Measurements from ENCODE around the gene SCN2B.
A peak's percentile ranks its signal among the peaks of the same experiment; 100 is the strongest.

The SCN2B gene, protein sequence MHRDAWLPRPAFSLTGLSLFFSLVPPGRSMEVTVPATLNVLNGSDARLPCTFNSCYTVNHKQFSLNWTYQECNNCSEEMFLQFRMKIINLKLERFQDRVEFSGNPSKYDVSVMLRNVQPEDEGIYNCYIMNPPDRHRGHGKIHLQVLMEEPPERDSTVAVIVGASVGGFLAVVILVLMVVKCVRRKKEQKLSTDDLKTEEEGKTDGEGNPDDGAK

DNA sequence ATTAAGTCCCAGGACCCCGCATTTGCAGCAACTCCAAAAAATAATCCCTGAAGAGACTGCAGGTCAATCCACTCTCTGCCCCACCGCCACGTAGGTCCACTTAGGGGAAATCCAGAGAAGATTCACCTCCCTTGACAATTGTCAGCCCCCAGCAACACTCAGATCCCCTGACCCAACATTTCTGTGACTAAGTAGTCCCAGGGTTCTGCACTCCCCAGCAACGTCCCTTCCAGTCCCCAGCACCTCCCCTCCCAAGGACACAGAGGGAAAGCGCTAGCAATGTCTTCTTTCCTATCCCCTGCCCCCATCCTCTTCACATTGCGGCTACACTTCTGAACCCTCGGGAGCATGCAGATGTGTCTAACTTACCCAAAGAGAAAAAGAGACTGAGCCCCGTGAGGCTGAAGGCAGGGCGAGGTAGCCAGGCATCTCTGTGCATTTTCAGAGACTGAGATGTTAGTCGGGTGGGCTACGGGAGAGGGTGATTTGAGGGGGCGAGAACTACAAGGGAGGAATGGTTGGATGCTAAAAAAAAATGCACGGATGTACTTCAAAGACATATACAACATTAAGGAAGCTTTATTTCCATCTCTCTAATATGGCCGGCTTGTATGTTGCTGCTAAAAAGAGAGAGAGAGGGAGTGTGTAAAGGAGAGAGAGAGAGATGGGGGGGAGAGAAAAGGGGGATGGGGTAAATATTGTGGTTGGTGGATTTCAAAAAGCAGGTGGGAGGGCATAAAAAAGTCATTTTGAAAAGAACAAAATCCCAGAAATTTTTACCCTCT lies at the start of gene SCN2B:
Gene SCN2B (minus strand): TSS at position 647 of the 785 bp plus-strand sequence. CDS start 208 bp downstream, at position 439.
- DNase-seq (ENCODE audit: low read depth in 3 of 3): no peak

DNA sequence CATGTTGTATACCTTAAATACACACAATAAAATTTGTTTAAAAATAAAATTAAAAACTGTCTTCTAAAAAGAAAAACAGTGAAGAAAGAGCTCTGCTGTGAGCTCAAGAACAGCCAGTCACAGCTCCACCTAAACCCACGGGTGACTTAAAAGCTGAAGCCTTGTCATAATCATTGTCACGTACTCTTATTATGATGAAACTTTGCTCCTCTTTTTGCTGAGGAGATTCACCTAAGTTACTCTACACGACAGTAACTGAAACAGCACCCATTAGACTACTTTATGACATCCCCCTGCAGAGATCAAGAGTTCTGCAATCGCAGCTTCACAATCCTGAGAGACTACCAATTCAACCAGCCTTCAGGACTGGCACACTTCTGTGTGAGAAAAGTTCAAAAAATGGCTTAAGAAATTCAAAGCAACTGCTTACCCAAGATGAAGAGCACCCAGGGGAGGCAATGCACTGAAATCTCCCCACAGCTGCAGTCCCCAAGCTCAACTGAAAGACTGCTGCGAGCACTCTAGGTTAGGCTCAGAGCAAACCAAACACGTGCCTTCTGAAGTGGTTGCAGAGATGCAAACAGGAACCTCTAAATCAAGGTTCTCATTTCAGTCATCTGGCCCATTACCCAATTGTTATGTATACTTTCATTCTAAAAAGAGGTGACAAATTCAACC lies 48.2 kb upstream of the SCN2B start, which contains the start of gene JAML:
Gene JAML (minus strand): TSS at position 501 of the 678 bp plus-strand sequence. CDS start 10,145 bp downstream, outside the sequence.
- peak; percentile 33 to 58 (median 54) for DNase-seq (ENCODE audit: low read depth in 3 of 3)

DNA sequence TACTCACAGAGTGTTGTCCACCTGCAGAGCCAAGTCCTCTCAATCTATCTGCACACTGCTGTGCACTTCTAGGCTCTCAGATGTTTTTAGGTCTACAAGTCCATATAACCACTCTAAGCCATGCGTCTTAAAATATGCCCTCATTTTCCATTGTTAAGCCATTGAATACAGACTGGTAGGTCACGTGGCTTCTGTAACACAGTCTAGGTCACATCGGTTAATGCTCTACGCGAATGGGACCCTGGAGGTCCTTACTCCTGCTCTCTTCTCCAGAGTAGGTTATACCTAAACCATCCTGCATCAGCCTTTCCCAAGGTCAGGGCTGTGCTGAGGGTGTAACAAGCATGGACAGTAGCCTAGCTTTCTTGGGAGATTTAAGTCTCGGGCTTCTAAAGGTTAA lies 47.6 kb upstream of the SCN2B start:
- no peak for DNase-seq (ENCODE audit: low read depth in 3 of 3)

DNA sequence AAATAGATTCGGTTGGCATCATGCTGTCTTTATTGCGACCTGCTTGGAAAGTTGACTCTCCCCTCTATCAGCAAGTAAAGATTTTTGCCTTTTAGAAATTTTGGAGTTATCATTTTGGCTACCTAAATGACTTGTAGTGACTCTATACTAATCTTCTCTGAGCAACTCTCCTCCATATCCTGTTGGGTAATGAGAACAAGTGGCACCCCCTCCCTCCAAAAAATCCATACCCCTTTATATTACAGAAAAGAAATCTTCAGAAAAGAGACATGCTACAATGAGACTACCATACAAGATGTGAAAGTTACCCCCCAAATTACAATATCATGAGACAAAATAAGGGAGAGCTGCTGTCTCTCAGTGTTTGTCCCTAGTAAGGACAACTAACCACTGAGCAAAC lies 47.1 kb upstream of the SCN2B start:
- DNase-seq (ENCODE audit: low read depth in 3 of 3): no peak

DNA sequence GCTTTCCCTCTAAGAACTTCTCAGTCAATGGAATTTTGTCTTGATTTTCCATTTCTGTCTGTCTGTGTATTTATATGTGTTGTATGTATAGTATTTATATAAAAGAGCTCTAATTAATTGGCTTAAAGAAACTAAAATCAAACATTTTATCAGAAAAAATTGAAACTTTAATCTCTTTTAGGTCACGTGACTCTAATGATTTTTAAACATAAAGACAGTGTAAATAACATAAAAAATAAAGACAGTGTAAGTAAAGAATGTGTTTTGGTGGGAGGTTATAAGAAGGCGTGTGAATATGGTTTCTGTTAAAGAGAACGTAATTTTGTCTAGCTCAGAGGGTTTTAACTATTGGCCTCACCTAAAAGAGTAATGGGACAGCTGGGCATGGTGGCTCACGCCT lies 46.0 kb upstream of the SCN2B start:
- no peak for DNase-seq (ENCODE audit: low read depth in 3 of 3)

DNA sequence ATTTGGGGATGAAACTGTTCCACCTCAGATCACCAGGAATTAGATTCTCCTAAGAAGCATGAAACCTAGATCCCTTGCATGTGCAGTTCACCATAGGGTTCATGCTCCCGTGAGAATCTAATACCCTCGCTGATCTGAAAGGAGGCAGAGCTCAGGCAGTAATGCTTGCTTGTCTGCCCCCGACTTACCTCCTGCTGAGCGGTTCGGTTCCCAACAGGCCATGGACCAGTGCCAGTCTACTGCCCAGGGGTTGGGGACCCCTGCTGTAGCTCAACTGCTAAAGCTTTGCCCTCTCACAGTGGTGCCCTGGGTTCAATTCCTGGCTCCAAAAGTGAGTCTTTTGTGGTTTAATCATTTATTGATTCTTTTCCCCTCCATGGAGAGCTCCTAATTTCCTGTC lies 45.0 kb upstream of the SCN2B start:
- no peak for DNase-seq (ENCODE audit: low read depth in 3 of 3)

DNA sequence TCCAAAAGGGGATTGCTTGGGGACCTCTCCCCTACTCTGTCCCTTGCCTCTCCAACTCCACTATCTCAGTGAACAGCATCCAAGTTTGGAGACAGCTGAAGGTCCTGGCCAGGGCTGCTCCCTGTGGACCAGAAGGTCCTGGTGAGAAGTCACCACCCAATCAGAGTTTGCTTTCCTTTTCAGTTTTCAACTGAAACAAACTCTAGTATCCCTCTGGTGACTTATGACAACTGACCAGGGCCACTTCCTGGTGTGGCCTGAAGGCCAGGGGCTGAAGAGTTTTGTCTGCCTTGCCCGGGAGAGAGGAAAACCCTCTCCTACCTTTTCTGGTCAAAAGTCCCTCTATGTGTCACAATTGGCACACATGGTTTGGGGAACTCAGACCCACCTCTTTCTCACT lies 43.3 kb upstream of the SCN2B start:
- no peak for DNase-seq (ENCODE audit: low read depth in 3 of 3)

DNA sequence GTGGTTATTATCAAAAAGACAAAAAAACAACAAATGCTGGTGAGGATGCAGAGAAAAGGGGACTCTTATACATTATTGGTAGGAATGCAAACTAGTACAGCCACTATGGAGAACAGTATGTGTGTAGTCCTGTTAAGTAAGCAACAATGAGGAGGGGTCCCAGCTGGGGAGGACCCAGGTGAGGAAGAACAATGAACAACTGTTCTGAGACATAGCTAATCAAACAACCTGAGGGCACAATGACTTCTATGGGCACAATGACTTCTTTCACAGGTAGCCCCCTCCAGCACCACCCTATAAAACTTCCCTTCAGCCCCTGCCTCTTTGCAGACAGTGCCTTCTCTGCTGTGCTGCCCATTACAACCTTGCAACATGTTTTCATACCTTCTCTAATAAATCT lies 42.8 kb upstream of the SCN2B start:
- DNase-seq (ENCODE audit: low read depth in 3 of 3): no peak

DNA sequence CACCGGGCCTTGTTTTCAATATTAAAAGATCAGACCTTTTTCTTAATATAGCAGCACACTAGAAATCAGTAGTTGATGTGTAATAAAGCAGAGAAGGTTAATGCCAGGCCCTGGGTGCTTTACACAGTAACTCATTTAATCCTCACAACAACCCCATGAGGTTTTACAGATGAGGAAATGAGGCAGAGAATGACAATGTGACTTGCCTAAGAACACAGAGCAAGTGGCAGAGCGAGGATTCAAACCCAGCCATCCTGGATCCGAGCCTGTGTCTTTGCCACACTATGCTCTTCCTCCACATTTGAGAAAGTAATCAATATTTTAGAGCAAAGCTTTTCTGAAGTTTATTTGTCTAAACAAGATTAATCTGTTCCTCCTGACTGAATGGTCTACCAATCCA lies 41.1 kb upstream of the SCN2B start:
- no peak for DNase-seq (ENCODE audit: low read depth in 3 of 3)

DNA sequence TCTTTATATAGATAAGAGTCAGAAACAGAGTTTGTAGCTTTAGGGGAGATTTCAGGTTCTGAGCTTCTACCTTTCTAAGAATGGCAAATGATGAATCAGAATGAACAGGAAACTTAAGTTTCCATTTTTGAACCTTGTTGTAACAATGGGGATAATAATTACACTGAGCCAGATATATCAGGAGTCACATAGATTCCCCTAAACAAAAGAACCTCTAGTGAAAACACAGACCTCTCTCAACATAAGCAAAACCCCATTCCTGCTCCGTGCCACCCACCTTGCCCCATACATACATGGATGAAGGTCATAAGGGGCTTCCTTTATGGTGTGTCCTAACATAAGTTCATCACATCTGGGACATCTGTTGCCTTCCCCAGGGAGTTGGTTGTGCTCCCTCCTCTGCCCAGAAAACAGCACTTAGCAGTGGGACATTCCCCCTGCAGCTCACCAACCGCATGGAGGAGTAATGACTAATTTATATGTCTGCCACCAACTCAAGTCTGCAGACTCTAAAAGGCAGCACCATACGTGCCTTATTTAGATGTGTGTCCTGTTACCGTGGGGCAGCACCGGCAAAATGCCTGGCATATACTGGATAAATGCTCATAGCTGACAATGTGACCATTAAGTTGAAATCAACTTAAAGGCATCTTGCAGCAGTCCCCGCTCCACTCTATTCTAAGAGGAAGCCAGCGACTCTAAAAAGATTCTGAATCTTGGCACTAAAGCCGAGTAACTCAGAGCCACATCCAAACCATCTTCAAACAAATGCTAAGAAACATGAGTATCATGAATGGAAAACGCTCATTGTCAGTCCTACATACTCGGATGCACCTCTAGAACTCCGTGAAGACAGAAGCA lies 40.4 kb upstream of the SCN2B start:
- peak; percentile 37 to 60 (median 49) for DNase-seq (ENCODE audit: low read depth in 3 of 3)

DNA sequence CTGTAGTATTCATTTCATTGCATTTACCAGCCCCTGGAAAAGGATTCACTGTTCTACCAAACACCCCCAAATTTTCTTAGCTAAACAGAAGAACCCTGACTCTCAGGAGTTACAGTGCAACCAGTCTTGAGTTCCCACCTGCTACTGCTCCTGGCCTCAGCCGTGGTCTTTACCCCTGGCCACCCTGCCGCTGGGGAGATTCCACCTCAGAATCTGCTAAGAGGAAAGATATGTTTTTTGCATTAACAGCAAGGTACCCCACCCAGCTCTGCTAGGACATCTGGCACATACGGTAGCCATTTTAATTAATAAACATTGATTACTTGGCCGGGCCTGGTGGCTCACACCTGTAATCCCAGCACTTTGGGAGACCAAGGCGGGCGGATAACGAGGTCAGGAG lies 39.3 kb upstream of the SCN2B start:
- no peak for DNase-seq (ENCODE audit: low read depth in 3 of 3)

DNA sequence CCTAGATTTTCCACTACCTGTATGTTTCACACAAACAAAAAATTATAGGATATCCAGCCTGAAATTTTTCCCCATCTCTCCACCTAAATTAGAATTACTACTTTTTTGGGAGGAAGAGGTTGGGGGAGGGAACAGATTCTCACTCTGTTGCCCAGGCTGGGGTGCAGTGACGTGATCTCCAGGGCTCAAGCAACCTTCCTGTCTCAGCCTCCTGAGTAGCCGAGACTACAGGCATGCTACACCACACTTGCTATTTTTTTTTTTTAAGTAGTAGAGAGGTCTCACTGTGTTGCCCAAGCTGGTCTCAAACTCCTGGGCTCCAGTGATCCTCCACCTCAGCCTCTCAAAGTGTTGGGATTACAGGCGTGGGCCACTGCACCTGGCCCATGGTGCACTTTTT lies 38.8 kb upstream of the SCN2B start:
- no peak for DNase-seq (ENCODE audit: low read depth in 3 of 3)

DNA sequence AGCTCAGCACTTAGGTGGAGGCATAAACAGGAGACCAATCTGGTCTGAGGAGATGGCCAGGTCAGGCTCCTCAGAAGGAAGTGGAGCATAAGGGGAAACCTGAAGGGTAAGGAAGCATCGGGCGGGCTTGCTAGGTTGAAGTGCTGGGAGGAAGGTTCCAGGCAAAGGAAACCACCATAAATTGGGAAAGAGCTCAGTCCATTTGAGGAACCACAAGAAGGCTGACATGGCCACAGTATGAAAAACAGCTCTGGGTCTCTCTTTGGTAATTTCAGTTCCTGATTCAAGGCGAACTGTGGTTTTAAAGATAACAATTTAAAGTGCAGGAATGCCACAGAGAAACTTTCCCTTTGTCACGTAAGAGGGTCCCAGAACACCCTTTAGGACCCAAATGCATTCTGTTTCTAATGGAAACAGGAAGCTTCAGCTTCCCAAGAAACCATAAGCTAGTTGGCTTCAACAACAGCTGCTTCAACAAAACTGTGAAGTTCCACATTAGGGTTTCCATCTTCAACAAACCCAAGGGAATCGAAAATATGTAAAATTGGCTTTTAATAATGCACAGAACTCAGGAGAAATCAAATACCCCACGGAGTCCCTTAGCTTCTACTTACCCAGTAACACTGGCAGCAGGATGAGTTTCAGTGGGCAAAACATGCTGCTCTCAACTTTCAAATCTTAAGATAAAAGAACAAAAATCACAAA lies 37.9 kb upstream of the SCN2B start:
- no peak for DNase-seq (ENCODE audit: low read depth in 3 of 3)

DNA sequence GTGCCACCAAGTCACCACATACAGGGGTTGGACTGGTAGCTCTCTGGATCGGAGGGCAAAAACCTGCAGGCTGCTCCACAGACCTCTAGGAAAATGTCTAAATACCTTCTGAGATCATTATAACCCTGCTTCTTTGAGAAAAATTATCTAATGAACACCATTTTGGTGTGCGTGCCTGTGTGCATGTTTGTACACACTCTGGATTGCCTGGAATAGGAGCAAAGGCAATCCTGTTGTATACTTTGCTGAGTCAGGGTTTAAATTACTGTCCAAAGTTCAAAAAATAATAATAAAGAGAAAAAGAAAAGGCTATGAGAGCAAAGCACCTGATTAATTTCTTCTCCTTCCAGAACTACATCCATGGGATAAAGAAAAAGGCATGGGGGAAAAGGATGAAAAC lies 37.3 kb upstream of the SCN2B start:
- no peak for DNase-seq (ENCODE audit: low read depth in 3 of 3)

DNA sequence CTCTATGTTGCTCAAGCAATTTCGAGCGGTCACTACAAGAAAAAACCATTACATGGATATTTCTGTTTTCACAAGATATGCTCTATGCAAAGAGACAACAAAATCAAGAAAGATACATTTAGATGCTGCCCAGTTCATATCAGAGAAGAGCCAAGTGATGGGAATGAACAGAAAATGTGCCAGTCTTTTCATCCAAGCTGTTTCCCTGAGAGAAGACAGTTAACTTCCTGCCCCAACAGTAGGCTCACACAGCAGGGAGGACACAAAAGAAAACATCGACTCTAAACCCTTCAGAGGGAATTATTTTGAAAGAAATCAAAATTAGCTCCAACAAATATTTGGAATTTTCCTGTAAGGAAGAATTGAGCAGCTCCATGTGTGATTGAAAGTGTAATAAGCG lies 36.8 kb upstream of the SCN2B start:
- no peak for DNase-seq (ENCODE audit: low read depth in 3 of 3)

DNA sequence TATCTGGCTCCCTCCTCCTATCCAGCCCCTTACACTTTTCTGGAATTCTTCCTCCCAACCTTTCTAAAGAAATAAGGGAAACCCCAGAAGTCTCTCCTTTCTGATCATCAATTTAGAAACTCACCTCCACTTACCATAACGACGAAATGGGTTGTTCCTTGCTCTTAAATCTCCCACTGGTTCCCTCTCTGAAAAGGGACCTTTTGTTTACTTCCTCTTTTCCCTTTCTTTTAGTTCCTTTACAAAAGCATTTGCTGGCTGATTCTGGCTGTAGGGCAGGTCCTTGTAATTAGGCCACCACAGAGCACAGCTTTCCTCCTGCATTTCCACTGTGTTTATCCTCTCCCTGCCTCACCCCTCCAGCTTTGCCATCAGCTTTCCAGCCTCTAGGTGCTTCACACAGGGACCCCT lies 36.3 kb upstream of the SCN2B start:
- DNase-seq (ENCODE audit: low read depth in 3 of 3): no peak

DNA sequence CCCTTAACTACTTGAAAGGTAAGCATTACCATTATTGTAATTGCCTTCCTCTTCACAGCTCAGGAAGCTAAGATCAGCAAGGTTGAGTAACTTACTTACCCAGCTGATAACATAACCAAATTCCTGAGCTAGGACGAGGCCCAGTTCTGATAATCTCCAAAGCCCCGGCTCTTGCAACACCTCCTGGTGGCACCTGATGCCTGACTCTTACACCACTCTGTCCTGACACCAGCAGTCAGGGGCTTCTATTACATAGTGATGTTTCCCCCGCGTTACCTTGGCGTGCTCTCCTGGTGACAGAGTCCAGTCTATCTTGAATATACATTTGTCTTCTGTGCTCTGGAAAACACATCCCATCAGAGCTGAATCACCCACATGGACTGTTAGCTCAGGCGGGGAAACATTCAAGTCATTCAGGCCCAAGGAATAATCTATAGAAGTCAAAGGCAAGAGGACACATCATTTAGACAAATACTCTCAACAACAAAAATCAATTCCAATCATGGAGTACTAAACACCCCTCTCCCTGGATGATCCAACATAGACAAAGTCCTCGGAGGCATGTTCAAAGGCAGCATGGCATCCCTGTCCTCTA lies 35.8 kb upstream of the SCN2B start:
- DNase-seq (ENCODE audit: low read depth in 3 of 3): no peak

DNA sequence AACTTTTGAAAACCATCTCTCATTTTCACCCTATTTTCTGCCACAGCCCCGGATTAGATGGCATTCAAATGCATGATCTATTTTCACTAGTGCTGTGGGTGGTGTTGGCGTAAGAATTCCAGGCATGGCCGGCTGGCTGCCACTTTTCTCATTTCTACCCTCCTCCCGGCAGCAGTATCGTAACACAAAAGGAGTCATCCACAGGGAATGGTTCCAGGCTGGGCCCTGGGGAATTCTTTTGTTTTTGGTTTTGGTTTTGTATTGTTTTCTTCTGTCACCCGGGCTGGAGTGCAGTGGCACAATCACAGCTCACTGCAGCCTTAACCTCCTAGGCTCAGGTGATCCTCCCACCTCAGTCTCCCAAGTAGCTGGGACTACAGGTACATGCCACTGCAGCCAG lies 34.6 kb upstream of the SCN2B start:
- DNase-seq (ENCODE audit: low read depth in 3 of 3): no peak

DNA sequence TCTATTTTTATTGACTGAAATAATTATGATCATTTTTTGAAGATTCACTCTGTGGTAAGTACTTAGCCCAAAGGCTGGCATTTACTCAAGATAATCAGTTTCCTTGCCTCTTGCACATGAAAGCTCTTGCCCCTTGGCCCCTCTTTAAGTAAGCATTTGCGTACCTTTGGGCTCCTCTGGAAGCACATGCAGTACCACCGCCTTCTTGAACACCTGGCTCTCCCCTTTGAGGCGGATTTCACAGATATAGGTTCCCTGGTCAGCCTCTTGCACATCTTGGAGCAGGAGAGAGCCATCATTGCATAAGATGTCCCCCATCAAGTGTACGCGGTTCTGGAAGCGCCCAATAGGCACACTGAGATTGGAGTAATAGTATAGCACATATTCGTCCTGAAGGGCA lies 33.9 kb upstream of the SCN2B start:
- no peak for DNase-seq (ENCODE audit: low read depth in 3 of 3)

DNA sequence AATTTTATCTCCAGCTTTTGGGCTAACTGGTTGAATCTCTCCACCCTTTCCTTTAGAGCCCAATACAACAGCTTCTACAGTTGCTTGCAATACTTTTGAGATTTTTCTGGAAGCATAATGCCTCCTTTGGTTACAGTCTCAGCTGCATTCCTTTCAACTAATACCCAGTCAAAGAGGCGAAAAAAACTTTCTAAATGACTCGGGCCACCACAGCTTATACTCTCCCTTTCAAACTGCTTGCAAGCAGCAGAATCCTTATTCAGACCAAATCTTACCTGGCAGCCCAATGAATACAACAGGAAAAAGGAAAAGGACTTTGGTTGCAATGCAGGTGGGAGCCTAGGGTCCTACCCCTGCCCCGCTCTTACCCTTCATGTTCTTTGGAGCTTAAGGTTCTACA lies 32.6 kb upstream of the SCN2B start:
- no peak for DNase-seq (ENCODE audit: low read depth in 3 of 3)

DNA sequence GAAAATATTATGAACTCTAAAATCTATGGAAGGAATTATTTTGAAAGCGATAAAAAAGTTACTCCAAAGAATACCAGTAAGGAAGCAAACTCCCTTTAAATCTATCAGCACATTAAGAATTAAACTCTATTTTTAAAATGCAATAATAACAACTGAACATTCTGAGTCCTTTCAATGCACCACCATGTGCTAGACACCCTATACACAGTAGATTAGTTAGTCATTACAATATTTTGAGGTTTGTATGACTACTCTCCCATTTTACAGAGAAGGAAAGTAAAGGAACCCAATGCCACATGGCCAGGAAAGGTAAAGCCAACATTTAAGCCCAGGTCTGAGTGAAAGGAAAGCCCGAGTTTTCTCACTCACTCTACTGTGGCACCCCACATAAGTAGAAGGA lies 30.6 kb upstream of the SCN2B start:
- no peak for DNase-seq (ENCODE audit: low read depth in 3 of 3)

All from stimulated activated CD4-positive, alpha-beta T cell treated with anti-CD3 and anti-CD28 coated beads, TNF-alpha, amount 100 ng/mL, for 24 hours (primary cell).